Measurements from ENCODE around the gene KCNAB3.

The KCNAB3 gene

DNA sequence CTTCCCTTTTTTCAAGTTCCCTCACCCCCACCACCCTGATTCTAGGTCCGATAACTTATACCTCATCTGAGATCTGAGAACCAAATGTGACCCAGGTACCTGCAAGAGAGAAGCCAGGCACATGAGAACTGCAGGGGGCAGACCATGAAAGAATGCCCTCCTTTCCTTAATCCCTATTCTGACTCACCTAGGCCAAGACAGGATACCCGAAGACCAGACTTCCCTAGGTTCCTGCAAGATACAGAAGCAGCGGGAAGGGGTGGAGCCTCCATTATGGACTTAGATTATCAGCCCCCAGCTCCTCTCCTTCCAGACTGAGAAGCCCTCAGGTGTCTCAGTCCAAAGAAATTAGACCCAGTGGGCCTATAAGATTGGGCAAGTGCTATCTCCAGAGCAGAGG is 2.1 kb downstream of the KCNAB3 start:
- no peaks in the 10 kb centered on the region for H3K27me3 Mint-ChIP-seq
- no peak for DNase-seq
- no peaks in the 10 kb centered on the region for H3K9me3 Mint-ChIP-seq
- no peak overlapping the region for H3K27ac Mint-ChIP-seq
- no peak overlapping the region for H3K4me3 Mint-ChIP-seq
- peaks cover 22% of the 10 kb centered on the region for H3K4me1 Mint-ChIP-seq
- ATAC-seq, result no peak
- peaks cover 6% of the 10 kb centered on the region for H3K36me3 Mint-ChIP-seq (ENCODE audit: low read depth)

DNA sequence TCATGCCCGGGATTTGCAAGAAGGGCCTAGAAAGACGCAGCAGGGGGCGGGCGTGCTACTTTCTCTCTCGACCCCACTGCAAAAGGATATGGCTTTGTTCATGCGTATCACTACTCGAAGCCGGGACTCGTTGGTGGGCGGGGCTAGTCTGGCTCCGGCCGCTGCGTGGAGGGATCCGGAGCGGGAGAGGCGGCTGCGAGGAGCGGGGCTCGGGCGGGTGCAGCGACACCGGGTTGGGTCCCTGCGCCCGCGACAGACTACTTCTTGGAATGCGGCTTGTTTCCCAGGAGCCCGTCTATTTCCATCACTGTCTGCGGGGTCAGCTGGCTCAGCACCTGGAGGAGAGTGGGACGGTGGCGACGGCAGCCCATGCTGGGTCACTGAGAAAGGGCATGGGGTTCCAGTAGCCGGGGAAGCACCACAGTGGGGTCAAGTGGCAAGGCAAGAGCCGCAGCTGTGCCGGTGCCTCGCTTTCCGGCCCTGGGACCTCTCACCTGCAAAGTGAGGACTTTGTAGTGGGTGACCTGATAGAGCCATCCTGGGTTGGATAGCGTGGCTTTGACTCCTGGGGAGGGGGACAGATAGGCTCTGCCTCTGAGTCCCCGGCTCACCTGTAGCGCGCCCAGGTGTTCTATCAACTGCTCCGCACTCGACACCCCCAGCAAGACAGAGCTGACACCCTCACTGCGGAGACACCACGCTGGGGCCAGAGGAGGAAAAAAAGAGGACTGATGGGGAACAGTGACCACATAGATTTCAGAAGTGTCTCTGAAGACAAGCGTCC is 6.6 kb downstream of the KCNAB3 start:
- peaks cover 21% of the 10 kb centered on the region for H3K4me1 Mint-ChIP-seq

GRCh38 chr17:7922269-7922844 is 7.3 kb downstream of the KCNAB3 start:
- Mint-ChIP-seq H3K9me3 (no peaks in the 10 kb centered on the region), H3K36me3 (ENCODE audit: low read depth) (peaks cover 3% of the 10 kb centered on the region), H3K27ac (peak overlapping the region; percentile 51), H3K27me3 (no peaks in the 10 kb centered on the region), H3K4me1 (peaks cover 21% of the 10 kb centered on the region), H3K4me3 (peak overlapping the region; percentile 69)
- ATAC-seq (peak; percentile 48), DNase-seq (no peak)

More for the DNA sequence above, 6.6 kb downstream of the KCNAB3 start:
- H3K27ac Mint-ChIP-seq, result peak overlapping the region; percentile 51
- ATAC-seq (peak; percentile 88), DNase-seq (peak; percentile 82)
- H3K9me3 Mint-ChIP-seq, result no peaks in the 10 kb centered on the region
- H3K36me3 Mint-ChIP-seq (ENCODE audit: low read depth), result peaks cover 3% of the 10 kb centered on the region
- H3K4me3 Mint-ChIP-seq, result peak overlapping the region; percentile 69
- H3K27me3 Mint-ChIP-seq, result no peaks in the 10 kb centered on the region

GRCh38 chr17:7916808-7917207 is 12.8 kb downstream of the KCNAB3 start:
- Mint-ChIP-seq H3K36me3 (ENCODE audit: low read depth) (peaks cover 6% of the 10 kb centered on the region), H3K27me3 (no peaks in the 10 kb centered on the region), H3K27ac (peak overlapping the region; percentile 68), H3K9me3 (no peaks in the 10 kb centered on the region), H3K4me1 (peaks cover 42% of the 10 kb centered on the region), H3K4me3 (peak overlapping the region; percentile 72)
- DNase-seq (no peak), ATAC-seq (no peak)

DNA sequence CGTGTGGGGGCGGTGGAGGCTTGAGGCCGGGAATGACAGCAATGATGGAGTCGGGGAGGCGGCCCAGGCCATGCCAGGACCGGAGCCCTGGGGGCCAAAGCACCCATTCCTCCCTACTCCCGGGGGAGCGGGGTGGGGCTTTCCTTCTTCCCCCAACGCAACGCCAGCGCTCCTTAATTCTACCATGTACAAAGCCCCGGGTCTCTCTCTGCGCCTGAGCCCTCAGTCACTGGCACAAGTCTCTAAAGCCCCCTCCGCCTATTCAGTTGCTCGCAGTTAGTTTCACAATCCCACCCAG is 13.3 kb downstream of the KCNAB3 start:
- Mint-ChIP-seq H3K4me3 (peak overlapping the region; percentile 72), H3K36me3 (ENCODE audit: low read depth) (peaks cover 6% of the 10 kb centered on the region), H3K4me1 (peaks cover 37% of the 10 kb centered on the region), H3K27ac (peak overlapping the region; percentile 68), H3K27me3 (no peaks in the 10 kb centered on the region), H3K9me3 (no peaks in the 10 kb centered on the region)
- DNase-seq, result no peak
- no peak for ATAC-seq

DNA sequence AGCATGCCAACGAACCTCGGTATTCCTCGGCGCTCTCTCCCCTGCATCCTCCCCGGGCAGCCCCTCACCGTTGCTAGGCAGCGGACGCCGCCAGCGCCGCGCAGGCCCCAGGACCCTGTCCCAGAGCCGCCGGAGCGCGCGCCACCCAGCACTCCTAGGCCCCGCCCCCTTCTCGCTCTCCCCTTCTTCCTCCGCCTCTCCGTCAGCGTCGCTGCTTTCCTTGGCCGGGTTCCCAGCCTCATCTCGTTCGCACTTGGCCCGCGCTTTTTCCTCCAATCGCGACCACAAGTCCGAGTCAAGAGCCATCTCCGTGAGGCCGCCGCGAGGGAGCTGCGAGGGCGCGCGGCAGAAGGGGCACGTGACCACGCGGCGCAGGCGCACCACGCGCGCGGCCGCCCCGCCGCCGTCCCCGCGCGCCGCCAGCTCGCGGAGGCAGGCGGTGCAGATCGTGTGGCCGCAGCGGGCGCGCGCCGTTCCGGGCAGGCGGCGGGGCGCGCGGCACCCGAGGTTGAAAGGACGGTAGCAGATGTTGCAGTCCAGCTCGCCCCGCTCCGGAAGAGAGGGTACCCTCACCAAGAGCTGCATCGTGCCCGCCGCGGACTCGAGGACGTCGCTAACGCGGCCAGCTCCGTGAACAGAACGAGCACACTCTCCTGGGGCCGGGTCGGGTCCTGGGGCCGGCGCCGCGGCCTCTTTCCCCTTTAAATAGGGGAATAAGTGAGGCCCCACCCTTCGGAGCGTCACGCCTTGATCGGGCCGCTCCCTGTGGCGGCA is 13.9 kb downstream of the KCNAB3 start, which contains the start of gene RNF227:
Gene RNF227, minus strand, starts transcription at position 679 of the 774 bp plus-strand sequence. Its CDS starts 94 bp downstream, at position 585.
- Mint-ChIP-seq H3K4me1 (peaks cover 36% of the 10 kb centered on the region), H3K27ac (peak within 1 kb of the TSS; percentile 90), H3K9me3 (no peaks in the 10 kb centered on the region), H3K27me3 (no peaks in the 10 kb centered on the region), H3K4me3 (peak within 1 kb of the TSS; percentile 88), H3K36me3 (ENCODE audit: low read depth) (peaks cover 6% of the 10 kb centered on the region)
- peak; percentile 83 for ATAC-seq
- DNase-seq, result peak; percentile 92

- Mint-ChIP-seq H3K4me3 (peak overlapping the region; percentile 88), H3K4me1 (peaks cover 36% of the 10 kb centered on the region)
- ATAC-seq, result no peak
Measured at GRCh38 chr17:7915179-7915610, 14.5 kb downstream of the KCNAB3 start.

DNA sequence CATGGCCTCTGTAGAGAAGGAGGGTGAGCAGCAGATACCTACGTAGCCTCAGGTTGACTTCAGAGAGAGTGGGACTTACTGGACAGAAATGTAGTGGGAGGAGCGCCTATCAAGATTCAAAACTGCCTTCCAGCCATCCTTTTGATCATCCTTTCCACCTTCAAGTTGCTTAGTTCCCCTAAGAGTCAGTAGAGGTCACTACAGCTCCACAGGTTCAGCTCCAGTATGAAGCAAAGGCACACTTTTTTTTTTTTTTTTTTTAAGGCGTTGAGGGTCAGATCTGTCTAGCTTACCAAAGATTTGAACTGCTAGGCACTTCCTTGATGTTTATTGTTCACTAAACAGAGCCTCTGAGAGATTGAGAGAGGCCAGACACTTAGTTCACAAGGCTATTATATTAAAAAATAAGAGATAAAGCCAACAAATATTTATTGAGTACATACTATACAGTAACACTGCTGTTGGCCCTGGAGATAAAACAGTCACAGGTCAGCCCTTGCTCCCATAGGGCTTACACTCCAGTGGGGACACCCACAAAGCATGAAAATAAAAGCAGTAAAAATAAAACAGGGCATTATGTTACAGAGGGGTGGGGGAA is 16.6 kb downstream of the KCNAB3 start:
- no peak overlapping the region for H3K4me3 Mint-ChIP-seq
- no peaks in the 10 kb centered on the region for H3K9me3 Mint-ChIP-seq
- peak overlapping the region; percentile 70 for H3K27ac Mint-ChIP-seq
- ATAC-seq (peak; percentile 45), DNase-seq (no peak)
- H3K4me1 Mint-ChIP-seq, result peaks cover 36% of the 10 kb centered on the region
- peaks cover 24% of the 10 kb centered on the region for H3K36me3 Mint-ChIP-seq (ENCODE audit: low read depth)
- H3K27me3 Mint-ChIP-seq, result no peaks in the 10 kb centered on the region

More at GRCh38 chr17:7915179-7915610, 14.5 kb downstream of the KCNAB3 start:
- Mint-ChIP-seq H3K9me3 (no peaks in the 10 kb centered on the region), H3K36me3 (ENCODE audit: low read depth) (peaks cover 9% of the 10 kb centered on the region), H3K27ac (peak overlapping the region; percentile 90), H3K27me3 (no peaks in the 10 kb centered on the region)
- no peak for DNase-seq

GRCh38 chr17:7911116-7911515 is 18.5 kb downstream of the KCNAB3 start:
- Mint-ChIP-seq H3K4me3 (no peak overlapping the region), H3K27me3 (no peaks in the 10 kb centered on the region), H3K4me1 (peaks cover 26% of the 10 kb centered on the region), H3K9me3 (no peaks in the 10 kb centered on the region), H3K27ac (no peak overlapping the region), H3K36me3 (ENCODE audit: low read depth) (peaks cover 28% of the 10 kb centered on the region)
- ATAC-seq (no peak), DNase-seq (no peak)

DNA sequence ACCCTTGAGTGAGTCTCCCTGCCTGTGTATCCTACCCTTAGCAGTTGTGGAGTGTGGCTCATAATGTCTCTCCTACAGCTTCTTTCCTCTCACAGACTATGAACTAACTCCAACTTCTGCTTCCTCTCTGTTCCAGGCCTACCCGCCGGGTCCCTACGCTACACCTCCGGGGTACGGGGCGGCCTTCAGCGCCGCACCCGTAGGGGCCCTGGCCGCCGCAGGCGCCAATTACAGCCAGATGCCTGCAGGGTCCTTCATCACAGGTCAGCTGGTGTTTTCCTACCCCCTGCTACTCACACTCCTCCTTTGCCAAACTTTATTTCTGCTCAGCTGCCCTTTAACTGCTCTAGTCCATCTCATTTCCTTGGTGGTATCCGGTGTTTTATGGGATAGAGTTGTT is 18.9 kb downstream of the KCNAB3 start:
- Mint-ChIP-seq H3K4me3 (no peak overlapping the region), H3K4me1 (peaks cover 24% of the 10 kb centered on the region), H3K9me3 (no peaks in the 10 kb centered on the region), H3K27me3 (no peaks in the 10 kb centered on the region), H3K27ac (no peak overlapping the region), H3K36me3 (ENCODE audit: low read depth) (peaks cover 28% of the 10 kb centered on the region)
- ATAC-seq (no peak), DNase-seq (no peak)

GRCh38 chr17:7910281-7910680 is 19.4 kb downstream of the KCNAB3 start:
- Mint-ChIP-seq H3K27me3 (no peaks in the 10 kb centered on the region), H3K36me3 (ENCODE audit: low read depth) (peaks cover 30% of the 10 kb centered on the region), H3K9me3 (no peaks in the 10 kb centered on the region), H3K4me3 (no peak overlapping the region), H3K27ac (no peak overlapping the region), H3K4me1 (peaks cover 20% of the 10 kb centered on the region)
- DNase-seq (no peak), ATAC-seq (no peak)

GRCh38 chr17:7909089-7909488 is 20.6 kb downstream of the KCNAB3 start:
- no peak for DNase-seq
- Mint-ChIP-seq H3K27ac (no peak overlapping the region), H3K4me1 (peaks cover 8% of the 10 kb centered on the region), H3K4me3 (no peak overlapping the region), H3K9me3 (no peaks in the 10 kb centered on the region), H3K27me3 (no peaks in the 10 kb centered on the region), H3K36me3 (ENCODE audit: low read depth) (peaks cover 40% of the 10 kb centered on the region)
- ATAC-seq, result no peak

- no peak overlapping the region for H3K27ac Mint-ChIP-seq
- ATAC-seq (no peak), DNase-seq (no peak)
- no peaks in the 10 kb centered on the region for H3K27me3 Mint-ChIP-seq
- no peaks in the 10 kb centered on the region for H3K9me3 Mint-ChIP-seq
- H3K4me1 Mint-ChIP-seq, result no peaks in the 10 kb centered on the region
- H3K36me3 Mint-ChIP-seq (ENCODE audit: low read depth), result peaks cover 63% of the 10 kb centered on the region
- H3K4me3 Mint-ChIP-seq, result no peak overlapping the region
Measured at GRCh38 chr17:7903154-7904103, 26.2 kb downstream of the KCNAB3 start.

All from activated naive CD8-positive, alpha-beta T cell treated with anti-CD3 and anti-CD28 coated beads, Interleukin-2, amount 50 U/mL, for 24 hours (primary cell).